HG02943 (cell line): ENCODE results near the gene DCDC2B.

ENCODE experiments used
- ATAC-seq: cut with Tn5 transposase; IDR thresholded peaks from one replicate; pipeline ENCODE4 v1.9.1; 2021; ENCODE audit warnings: mild to moderate bottlenecking, low read depth, moderate library complexity; ENCODE audit not compliant: unreplicated experiment

Gene DCDC2B

GRCh38 chr1:32221980-32222755 lies 13.3 kb downstream of the DCDC2B start, which contains the start of the genes EIF3I and TMEM234:
EIF3I (plus strand) TSS chr1:32222407; CDS start chr1:32222442, 35 bp downstream.
TMEM234 (minus strand) TSS chr1:32222353; CDS start chr1:32222322, 31 bp downstream.
- ATAC-seq: peak; percentile 73

GRCh38 chr1:32223683-32224082 lies 14.8 kb downstream of the DCDC2B start:
- no peak for ATAC-seq

DNA sequence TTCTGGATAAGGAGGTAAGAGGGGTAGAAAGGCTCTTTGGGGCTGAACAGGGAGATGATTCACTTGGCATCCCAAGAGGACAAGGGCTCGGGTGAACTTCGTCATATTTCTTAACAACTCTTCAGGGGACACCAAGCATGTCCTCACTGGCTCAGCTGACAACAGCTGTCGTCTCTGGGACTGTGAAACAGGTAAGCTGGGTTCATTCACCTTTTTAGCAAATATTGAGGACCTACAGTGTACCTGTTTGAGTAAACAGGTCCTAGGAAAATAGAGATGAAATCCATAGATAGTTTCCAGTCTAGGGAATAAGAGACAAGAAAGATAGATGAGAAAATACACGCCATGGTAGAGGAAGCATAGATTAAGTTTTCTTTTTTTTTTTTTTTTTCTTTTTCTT lies 15.4 kb downstream of the DCDC2B start:
- no peak for ATAC-seq

DNA sequence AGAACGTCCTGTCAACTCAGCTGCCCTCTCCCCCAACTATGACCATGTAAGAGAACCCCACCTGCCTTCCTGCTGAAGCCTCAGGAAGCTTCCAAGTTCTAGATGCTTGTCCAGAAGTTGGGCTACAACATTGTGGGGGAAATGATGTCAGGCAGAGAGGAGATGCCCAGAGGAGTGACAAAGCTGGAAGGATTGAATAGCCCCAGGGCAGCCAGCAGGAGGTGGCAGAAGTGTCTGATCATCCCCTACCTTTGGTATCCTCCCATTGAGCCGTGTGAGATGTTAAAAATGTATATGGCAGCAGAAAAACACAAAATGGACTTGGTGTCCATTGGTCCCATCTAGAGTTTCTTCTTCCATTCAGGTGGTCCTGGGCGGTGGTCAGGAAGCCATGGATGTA lies 19.9 kb downstream of the DCDC2B start:
- ATAC-seq: no peak

DNA sequence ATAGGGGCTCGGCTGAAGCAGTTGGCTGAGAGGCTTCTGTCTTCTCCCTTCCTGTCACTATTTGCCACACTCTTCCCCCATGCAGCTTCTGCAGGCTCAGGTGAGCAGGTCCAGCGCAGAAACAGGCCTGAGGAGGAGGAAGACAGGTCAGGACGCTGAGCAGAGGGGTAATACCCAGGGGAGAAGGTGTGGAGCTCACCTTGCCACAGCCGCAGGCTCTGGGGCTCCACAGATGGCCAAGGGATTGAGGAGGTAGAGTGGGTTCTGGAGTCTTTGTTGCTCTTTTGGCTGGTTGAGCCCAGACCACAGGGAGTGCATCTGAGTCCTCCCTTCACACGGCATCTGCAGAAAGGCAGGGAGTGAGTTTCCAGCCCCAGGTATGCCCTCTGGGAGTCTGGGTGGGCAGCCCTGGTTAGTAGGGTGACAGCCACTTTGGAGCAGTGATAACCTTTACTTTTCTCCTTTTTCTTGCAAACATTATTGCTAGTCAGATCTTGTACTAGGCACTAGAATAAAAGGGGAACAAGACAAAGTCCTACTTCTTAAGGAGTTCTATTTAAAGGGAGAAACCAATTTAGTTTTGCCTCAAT lies 23.0 kb downstream of the DCDC2B start:
- no peak for ATAC-seq

DNA sequence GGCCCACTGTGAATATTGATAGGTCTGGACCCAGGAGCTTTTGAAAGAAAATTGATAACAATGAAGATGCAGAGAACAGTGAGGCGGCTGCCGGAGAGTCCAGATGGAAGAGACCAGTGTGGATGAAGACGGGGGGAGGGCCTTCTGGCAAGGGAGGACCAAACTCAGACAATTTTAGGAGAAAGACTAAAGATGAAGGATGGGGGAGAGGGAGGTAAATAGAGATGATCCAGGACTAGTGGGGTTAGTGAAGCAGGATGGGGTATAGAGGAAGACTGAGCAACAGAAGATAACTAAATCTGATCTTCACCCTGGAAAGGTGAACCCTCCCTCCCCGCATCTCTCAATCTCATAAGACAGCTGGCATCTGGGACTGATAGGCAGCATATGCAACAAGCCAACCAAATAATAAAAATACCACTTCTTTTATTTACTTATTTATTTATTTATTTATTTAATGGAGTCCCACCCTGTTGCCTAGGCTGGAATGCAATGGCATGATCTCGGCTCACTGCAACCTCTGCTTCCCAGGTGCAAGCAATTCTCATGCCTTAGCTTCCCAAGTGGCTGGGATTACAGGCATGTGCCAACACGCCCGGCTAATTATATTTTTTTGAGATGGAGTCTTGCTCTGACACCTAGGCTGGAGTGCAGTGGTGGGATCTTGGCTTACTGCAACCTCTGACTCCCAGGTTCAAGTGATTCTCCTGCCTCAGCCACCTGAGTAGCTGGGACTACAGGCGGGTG lies 23.8 kb downstream of the DCDC2B start:
- no peak for ATAC-seq

- no peak for ATAC-seq
These were observed 25.9 kb downstream of the DCDC2B start for GRCh38 chr1:32234792-32235191.

DNA sequence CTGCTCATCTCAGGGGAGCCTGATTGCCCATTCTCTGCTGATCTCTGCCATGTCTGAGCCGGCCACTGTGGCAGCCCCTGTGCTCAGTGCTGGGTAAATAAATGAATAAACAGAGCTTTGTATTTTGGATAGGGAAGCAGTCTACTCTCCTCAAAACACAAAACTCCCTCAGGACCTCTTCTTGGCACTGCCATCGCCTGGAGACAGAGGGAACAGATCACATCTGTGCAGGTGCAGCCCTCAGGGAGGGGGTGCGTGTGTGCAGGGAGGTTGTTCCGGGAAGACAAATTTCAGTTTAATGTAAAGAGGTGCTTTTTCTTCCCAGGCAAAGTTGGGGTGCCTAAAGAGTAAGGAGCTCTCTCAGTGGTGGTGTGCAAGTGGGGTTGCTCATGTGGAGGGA lies 30.4 kb downstream of the DCDC2B start:
- no peak for ATAC-seq

- ATAC-seq: no peak
These were observed 30.9 kb downstream of the DCDC2B start for GRCh38 chr1:32239790-32240139.

GRCh38 chr1:32240140-32240951 lies 31.5 kb downstream of the DCDC2B start:
- no peak for ATAC-seq

DNA sequence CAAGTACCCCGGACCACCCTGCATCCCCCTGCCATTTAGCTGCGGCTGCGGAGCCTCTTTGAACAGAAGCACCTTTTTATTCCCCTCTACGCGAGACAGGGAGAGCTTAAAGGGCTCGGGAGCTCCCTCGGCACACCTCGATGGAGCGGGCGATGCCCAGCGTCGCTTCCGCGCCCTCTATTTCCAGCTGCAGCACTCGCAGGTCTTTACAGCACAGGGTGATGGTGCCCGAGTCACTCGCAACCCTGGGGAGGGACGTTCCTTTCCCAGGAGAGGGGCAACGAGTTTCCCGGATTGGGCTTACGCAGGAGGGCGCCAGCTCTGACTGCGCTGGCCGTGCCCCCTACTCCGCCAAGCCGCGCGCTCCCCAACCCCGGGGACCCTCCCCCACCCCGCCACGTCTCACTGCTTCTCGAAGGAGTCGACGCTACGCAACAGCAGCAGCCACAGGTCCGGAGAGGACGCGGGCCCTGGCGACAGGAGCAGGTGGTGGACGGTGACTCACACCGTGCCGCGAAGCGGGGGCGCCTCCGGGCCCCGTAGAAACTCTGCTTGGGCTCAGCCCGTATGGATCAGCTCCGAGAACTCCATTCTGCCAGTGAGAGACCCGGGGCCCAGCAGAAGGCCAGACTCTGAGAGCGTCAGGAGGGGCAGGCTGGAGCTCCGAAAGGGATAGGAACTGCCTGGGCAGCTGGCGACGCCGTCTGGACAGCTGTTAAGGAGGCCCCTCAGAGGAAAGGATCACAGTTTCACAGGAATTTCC lies 32.3 kb downstream of the DCDC2B start:
- ATAC-seq: no peak

DNA sequence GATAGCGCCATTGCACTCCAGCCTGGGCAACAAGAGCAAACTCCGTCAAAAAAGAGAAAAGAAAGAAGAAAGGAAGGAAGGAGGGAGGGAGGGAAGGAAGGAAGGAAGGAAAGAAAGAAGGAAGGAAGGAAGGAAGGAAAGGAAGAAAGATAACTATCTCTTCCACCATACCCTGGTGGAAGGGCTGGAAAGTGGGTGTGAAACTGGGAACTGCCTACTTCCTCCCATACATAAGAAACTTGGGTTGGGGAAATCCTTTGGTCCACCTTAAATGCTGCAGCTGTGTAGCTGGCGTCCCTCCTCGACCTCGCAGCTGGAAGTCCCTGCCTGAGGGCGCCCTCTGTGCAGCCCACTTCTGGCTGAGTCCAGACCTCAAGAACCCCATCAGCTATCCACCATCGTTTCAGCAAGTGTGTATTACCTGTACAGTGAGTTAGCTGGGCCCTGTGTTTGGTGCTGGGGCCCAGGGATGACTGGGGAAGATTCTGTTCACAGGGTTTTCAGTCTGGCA lies 33.5 kb downstream of the DCDC2B start:
- ATAC-seq: no peak

GRCh38 chr1:32246888-32247273 lies 38.0 kb downstream of the DCDC2B start, which contains the start of gene FAM167B:
FAM167B (plus strand) TSS chr1:32247222; CDS start chr1:32247422, 200 bp downstream.
- ATAC-seq: no peak

DNA sequence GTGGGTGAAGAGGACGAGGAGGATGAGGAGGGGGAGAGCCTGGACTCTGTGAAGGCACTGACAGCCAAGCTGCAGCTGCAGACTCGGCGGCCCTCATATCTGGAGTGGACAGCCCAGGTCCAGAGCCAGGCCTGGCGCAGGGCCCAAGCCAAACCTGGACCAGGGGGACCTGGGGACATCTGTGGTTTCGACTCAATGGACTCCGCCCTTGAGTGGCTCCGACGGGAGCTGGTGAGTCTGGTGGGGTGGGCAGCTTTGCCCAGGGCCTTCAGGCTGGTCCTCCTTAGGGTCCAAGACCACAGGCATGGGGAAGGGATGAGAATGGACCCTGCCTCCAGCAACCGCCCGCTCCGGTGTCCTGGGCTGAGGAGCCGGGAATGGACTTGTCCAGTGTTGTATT lies 38.6 kb downstream of the DCDC2B start:
- ATAC-seq: no peak

DNA sequence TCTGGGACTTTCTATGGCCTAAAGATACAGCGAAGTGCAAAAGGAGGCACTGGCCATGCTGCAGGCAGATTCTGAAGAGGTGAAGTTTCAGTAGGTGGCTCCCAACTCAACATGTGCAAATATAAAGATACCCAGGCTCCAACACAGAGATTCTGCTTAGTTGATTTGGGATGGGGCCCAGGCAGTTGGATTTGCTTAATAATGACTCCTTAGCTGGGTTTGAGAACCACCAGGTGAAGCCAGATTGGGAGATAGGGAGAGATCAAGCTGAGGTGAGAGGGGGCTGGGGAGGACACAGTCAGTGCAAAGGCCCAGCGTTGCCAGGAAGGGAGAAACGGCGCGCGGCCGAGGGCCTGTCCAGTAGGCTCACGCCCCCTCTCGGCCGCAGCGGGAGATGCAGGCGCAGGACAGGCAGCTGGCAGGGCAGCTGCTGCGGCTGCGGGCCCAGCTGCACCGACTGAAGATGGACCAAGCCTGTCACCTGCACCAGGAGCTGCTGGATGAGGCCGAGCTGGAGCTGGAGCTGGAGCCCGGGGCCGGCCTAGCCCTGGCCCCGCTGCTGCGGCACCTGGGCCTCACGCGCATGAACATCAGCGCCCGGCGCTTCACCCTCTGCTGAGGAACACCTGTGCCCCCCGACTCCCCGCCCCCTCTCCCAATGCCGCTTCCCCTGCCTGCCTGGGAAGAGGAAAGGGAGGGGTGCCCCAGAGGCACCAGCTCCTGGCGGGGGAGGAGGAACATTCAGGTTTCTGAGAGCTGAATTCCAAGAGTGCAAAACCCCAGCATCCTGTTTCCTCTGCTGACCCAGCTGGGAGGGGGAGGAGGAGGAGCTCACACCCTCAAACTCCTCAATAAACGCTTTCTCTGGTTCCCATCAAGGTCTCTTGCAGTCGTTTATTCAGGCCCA lies 39.3 kb downstream of the DCDC2B start:
- no peak for ATAC-seq

GRCh38 chr1:32249831-32250525 lies 41.1 kb downstream of the DCDC2B start:
- peak; percentile 61 for ATAC-seq

- no peak for ATAC-seq
These were observed 42.2 kb downstream of the DCDC2B start, which contains the start of gene LCK for GRCh38 chr1:32250893-32251716. LCK (plus strand) TSS chr1:32251265; CDS start chr1:32274330, 23,065 bp downstream.
